GM21528 (cell line): ENCODE results near the gene RNF125.
"Not testable (repeated sequence)": the region's sequence is repeated elsewhere in the genome, so short reads cannot be mapped to it uniquely, and the experiment has no call there.

Experiments
- ATAC-seq: cut with Tn5 transposase; IDR thresholded peaks from one replicate; pipeline ENCODE4 v1.9.1; 2021; ENCODE audit warnings: mild to moderate bottlenecking, moderate library complexity; ENCODE audit not compliant: unreplicated experiment, low FRiP score

The RNF125 gene

DNA sequence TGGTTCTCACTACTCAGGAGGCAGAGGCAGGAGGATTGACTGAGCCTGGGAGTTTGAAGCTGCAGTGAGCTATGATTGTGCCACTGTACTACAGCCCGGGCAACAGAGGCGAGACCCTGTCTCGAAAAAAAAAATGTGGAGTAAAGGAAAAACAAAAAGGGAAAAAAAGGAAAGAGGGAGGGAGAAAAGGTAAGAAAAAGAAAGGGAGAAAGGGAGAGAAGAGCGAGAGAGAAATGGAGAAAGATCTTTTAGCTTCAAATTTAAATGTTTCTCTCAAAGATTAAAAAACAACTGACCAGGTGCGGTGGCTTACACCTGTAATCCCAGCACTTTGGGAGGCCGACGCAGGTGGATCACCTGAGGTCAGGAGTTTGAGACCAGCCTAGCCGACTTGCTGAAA lies 65.2 kb downstream of the RNF125 start:
- ATAC-seq = no peak

DNA sequence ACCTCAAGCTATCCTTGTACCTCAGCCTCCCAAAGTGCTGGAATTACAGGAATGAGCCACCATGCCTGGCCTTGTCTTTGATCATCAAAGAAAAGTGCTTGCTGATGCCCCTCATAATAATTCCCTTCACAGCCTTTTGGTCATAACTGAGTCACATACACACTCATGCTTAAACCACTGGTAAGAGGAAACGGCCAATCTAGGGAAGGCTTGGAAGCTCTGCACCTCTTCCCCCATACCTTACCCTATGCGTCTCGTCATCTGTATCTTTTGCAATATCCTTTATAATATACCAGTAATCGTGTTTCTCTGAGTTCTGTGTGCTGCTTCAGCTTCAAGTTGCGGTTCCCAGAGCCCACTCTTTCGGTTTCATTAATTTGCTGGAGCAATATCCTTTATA lies 68.3 kb downstream of the RNF125 start:
- ATAC-seq = no peak

DNA sequence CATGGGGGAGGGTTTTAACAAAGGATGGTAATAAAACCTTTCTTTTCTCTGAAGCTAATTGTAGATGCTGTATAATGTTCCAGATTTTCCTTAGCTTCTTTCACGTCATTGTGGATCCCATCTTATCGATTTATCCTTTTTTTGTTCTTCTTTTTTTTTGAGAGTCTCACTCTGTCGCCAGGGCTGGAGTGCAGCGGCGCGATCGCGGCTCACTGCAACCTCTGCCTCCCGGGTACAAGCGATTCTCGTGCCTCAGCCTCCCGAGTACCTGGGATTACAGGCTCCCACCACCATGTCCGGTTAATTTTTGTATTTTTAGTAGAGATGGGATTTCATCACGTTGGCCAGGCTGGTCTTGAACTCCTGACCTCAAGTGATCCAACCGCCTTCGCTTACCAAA lies 72.2 kb downstream of the RNF125 start:
- not testable (repeated sequence) for ATAC-seq

DNA sequence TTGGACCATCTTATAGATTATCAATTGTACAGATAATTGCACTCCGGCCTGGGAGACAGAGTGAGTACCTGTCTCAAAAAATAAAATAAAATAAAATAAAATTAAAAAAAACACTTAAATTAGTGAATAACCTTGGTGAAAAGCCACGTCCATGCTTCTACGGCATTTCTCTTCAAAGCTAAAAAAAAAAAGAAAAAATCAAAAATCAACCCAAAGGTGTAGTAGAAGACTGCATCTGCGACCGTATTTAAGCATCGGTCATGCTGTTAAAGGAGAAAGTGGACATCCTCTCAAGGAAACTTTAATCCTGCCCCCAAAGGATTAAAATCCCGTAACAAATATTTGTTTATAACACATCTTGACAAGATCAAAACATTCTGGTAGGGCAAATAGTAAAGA lies 72.7 kb downstream of the RNF125 start:
- no peak for ATAC-seq

DNA sequence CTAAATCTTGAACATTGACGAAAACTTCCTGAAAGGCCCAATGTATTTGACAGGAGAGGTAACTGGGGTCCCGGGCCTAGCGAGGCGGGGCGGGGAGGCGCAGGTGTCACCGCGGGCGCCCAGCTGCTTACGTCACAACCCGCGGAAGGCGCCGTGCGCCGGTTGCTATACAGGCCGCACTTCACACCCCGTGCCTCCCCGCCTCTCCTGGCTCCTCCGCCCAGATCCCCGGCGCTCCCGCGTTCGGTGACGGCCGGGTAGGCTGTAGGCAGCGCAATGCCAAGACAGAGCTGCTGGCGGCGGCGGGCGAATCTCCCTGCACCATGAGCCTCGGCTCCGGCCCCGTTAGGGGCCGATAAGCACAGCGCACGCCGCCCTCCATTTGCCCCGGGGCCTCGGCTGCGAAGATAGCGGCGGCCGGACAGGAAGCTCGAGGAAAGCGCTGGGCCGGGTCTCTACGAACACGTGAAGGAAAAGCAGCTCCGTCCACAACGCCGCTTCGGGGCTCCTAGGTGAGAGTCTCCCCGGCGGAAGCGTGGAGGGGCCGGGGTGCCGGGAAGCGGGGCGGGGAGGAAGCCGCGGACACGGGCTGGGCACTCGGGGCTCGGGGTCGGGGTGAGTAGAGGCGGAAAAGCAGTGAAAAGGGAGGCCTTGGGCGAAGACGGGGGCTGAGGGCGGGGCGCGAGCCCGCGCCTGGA lies 73.2 kb downstream of the RNF125 start, which contains the start of gene RNF138:
RNF138 (plus strand) TSS at position 151 of the 698 bp plus-strand sequence. CDS start 903 bp downstream, outside the sequence.
- ATAC-seq = peak; percentile 67

DNA sequence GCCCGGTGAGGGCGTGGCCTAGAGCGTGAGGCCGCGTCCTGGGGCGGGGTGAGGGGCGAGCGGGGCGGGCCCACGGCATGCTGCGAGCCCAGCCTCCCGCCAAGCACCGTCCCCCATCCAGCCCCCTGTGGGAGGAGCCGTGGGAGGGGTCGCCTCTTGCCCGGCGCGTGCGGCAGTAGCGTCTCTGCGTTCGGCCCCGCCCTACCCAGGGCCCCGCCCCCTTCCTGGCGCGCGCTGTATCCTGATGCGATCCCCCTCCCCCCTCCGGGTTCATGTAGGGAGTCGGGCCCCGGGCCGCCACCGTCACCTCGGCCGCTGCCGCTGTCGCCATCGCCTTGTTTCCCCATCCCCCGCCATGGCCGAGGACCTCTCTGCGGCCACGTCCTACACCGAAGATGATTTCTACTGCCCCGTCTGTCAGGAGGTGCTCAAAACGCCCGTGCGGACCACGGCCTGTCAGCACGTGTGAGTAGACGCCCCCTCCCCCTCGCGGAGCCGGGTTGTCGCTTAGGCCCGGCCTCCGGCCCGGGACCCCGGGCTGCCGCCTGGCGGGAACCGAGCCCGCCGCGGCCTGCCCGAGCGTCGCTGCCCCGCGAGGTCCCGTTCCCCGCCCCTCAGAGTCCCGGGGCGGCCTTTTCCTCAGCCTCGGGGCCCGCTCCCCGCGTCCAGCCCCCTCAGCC lies 73.9 kb downstream of the RNF125 start:
- ATAC-seq = peak; percentile 83

DNA sequence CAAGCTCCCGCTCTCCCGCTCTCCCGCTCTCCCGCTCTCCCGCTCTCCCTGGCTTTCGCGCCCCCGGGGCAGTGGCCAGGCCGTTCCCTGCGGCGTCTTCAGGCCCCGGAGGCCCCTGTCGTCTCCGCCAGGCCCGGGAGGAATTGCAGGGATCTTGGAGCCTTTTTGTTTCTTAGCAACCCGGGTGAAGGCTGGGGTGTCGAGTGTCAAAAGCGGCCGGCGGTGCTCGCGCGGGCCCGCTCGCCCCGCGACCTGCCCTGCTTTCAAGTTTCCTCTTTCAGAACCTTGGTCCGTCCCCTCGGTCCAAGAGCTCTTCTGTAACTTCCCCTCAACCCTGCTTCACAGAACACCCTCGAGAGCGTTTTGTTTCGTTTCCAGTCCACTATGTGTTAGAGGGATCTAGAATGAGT lies 74.5 kb downstream of the RNF125 start:
- peak; percentile 35 for ATAC-seq

DNA sequence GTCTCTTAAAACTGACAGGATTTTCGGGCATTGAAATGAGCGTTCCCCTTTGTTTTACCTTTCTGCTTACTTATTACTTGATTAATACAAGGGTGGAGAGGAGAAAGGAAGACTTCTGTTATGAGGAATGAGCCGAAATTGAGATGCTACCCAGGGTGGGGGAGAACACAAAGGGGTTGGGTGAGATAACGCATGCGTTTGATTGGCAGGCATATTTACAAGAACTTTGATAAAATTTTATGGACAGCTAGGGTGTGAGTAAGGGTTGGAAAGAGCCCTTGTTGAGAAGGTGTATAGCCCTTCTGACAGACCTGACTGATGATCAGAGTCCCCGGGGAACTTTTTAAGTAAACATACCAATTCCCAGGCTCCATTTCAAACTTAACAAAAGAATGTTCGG lies 74.9 kb downstream of the RNF125 start:
- no peak for ATAC-seq

DNA sequence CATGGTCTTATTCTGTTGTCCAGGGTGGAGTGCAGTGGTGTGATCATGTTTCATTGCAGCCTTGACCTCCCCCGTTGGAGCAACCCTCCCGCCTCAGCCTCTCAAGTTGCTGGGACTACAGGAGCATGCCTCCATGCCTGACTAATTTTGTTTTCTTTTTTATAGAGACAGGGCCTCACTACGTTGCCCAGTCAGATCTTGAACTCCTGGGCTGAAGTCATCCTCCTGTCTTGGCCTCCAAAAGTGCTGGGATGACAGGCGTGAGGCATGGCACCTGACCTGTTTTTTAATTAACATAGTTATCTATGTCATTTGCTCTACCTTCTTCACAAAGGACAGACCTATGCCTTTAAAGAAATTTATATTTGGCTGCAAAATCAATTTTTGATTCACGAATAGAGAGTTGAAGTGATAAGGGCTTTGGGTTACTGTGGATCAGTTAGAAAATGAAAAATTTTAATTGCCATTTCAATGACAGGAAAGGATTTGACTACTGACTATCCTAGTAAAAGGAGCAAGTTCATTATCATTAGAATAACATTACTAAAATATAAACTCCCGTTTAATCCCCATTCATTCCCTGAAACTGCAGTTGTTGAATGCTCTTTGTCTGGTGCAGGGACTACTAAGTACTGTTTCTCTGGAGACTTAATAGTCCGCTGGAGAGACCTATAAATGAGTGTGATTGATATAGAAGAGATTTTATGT lies 76.7 kb downstream of the RNF125 start:
- ATAC-seq = no peak

DNA sequence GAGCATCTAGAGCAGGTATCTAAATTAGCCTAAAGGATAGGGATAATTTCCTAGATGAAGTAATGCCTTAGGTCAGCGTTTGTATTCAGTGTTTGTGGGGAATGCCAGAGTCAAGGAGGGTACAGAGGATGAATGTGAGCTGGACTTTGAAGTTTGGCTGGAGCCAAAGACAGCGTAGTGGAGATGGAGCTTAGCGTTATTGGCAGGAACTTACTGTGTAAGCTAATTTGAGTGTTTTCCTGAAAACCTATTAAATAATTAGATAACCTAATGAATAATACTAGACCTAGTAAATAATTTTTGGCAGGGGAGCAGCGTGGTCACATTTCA lies 77.2 kb downstream of the RNF125 start:
- ATAC-seq = no peak

DNA sequence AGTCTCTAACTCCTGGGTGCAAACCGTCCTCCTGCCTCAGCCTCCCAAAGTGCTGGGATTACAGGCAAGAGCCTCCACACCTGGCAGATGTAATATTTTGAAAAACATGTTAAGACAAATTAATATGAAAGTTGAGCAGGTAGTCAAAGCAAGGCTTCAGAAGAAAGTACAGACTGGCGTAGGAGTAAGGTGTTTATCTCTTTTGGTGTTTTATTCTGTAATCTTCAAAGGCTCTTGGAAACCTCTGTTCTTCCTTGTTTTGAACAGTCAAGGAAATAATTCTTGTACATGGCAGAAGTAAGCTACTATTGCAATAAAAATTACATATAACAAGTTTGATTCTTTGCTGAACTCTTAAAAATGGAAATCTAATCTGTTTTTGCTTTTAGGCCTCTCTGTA lies 78.3 kb downstream of the RNF125 start:
- no peak for ATAC-seq

DNA sequence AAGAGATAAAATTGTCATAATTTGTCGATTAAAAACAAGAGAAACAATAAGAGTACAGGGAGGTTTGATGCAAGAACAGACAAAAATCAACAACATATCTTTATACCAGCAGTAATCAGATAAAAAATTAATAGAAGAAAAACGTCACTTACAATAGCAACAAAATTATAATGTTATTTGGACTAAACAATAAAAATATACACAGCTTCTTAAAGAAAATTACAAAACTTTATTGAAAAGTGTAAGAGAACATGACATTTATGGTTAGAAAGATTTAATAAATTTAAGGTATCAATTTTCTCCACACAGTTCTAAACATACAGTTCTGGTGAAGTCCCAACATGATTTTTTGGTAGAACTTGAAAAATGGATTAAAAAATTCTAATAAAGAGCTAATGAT lies 85.9 kb downstream of the RNF125 start:
- no peak for ATAC-seq

DNA sequence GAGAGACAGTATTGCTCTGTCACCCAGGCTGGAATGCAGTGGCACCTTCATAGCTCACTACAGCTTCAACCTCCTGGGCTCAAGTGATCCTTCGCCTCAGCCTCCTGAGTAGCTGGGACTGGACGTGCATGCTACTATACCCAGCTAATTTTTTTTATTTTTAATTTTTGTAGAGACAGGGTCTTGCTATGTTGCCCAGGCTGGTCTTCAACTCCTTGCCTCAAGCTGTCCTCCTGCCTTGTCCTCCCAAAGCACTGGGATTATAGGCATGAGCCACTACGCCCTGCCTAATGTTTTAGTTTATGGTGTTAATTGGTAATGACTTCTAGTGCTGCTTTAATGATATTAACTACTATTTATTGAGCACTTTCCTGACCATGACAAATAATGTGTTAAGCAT lies 91.4 kb downstream of the RNF125 start:
- ATAC-seq = no peak

DNA sequence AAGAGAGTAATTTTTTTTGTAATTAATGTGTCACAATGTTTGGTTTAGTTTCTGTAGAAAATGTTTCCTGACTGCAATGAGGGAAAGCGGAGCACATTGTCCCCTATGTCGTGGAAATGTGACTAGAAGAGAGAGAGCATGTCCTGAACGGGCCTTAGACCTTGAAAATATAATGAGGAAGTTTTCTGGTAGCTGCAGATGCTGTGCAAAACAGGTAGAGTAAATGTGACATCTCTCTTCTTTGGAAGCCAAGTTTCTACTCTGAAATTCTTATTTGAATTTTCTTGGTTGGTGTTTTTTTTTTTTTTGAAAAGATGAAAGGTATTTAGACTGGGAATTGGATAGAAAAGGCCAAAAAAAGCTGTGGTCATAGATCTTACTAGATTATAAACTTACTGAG lies 93.1 kb downstream of the RNF125 start:
- ATAC-seq = no peak

DNA sequence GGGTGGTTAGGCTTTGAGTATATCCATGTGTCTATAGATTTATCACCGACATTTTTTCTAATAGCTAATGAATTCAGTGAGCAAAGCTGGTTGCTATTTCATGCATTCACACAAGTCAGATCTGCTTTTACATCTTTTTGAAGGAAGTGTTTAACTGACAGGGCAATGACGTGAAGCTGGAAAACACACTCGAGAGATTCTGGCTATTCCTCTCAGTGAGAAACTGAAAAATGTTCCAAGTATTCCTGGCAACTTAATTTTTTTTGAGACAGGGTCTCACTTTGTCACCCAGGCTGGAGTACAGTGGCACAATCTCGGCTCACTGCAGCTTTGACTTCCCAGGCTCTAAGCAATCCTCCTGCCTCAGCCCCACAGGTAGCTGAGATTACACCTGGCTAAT lies 94.2 kb downstream of the RNF125 start:
- ATAC-seq = no peak

DNA sequence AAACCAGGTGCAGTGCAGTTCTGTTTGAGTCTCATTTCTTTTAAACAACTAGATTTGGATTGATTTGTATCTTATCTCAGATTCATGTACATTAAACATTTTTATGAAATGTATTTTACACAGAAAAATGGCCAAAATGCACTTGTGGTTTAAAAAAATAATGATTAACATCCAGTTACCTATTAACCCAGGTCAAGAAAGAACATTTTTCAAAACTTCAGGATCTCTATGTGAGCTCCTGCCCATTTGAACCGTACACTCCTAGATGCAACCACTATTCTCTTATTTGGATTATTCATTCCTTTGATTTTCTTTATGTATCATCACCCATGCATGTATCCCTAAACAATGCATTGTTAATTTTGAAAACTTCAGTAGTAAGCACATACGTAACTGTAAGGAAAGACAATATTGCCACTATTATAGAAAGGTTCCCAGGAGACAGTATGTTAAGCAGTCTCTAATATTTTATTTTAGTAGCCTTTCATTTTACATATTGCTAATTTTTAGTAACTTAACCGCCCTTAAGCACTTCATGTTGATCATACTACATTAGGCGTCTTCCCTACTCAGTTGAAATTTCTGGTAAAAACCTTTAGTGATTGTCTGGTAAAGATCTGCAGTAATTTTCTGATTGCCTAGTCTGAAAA lies 95.8 kb downstream of the RNF125 start:
- no peak for ATAC-seq

DNA sequence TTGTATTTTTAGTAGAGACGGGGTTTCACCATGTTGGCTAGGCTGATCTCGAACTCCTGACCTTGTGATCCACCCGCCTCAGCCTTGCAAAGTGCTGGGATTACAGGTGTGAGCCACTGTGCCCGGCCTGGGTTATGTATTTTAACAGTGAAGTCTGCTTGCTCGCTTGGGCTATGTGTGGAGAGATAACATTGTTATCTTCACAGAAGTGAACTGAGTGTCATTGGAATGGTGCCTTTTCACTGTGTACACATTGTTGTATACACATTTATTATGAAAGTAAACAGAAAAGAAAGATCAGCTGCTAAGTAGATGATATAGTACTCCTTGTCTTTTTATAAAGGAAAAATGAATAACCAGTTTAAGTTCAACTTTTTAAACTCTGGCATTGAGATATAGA lies 103.4 kb downstream of the RNF125 start:
- ATAC-seq = no peak
